Activated gamma-delta T cell treated with anti-CD3 and anti-CD28 coated beads, Interleukin-2, amount 50 U/mL, for 16 hours (primary cell): ENCODE results near the gene GSG1L.

Experiments used
- DNase-seq: peaks from one replicate; pipeline ENCODE4 v3.0.0-alpha.2; 2020; ENCODE audit warnings: low read depth

The GSG1L gene

GRCh38 chr16:28062847-28063521, 530 bp downstream of the GSG1L start:
- no peak for DNase-seq

- no peak for DNase-seq
Observed at GRCh38 chr16:28062261-28062846, 1.2 kb downstream of the GSG1L start.

DNA sequence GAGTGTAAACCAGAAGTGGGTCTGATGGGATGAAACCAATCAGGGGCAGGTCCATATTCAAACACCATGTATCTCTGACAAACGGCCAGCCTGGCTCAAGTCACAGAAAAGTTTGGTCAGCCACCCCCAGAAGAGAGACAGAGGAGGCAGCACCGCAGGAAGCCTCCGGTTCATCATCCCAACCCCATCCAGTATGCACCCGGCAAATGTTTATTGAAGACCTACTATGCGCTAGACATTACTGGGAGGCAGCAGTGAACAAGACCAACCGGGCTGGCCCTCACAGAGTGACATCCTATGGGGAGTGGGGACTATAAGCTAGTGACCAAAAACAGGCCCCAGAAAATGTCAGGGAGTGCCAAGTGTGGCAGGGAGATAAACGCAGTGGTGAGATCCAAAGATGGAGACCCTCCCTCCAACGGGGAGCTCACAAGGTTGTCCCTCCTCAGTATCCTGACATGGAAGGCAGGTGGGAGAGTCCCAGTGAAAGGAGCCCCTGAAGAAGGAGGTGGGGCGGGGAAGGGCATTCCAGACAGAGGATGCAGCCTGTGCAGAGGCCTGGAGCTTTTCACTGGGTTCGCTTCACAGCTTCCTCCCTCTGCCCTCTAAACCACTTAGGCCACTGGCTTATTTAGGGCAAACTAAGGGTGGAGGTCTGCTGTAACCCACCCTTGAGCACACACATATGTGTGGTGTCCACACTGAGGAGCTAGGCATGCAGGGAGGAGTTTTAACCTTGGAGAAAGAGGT, 2.0 kb downstream of the GSG1L start:
- no peak for DNase-seq

DNA sequence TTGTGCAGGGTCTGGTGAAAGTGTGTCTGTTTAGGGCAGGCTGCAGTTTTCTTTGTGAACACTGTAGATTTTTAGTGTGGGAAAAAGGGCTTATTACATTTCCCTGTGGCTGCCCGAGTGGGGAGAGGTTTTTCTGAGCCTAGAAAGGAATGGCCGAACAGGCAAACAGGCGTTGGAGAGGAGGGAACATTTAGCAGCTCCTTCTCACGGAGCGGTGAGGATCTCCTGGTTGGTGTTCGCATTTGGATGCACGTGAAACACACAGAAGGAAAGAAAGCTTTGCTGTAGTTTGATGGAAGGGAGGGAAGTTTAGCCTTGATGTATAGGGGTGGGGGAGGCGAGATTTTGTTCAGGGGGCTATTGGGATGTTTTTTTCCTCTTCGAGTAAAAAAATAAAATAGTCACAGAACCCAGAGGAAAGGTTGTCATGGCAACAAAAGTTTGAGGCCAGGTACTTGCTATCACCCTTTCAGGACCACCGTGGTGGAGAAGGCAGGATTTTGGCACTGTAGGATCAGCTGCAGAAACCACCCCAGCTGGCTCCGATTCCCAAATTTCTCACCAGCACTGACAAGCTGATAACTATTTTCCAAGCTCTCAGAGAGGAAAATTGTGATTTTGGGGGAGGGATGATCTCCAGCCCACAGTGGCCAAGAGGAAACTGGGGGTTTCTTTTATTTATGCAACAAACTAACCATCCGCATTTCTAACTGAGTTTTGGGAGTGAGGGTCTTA, 3.5 kb downstream of the GSG1L start:
- DNase-seq, result no peak

GRCh38 chr16:28058839-28059589, 4.5 kb downstream of the GSG1L start:
- DNase-seq, result no peak

DNA sequence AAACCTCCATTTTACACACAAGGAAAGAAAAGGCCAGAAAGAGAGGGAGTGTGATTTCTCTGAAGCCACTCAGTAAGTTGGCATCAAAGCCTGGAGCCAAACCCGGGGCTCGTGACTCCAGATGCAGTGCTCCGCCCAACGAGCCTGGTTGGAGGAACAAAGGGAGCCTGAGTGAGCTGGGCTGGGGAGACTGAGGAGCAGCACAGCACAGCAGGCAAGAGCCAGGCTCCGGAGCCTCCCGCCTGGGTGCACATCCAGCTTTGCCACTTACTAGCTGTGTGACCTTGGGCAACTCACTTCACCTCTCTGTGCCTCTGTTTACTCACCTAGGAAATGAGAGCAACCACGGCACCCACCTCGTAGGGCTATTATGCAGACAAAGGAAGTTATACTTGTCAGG, 5.6 kb downstream of the GSG1L start:
- no peak for DNase-seq

- DNase-seq, result no peak
Observed at GRCh38 chr16:28053461-28053860, 10.1 kb downstream of the GSG1L start.

DNA sequence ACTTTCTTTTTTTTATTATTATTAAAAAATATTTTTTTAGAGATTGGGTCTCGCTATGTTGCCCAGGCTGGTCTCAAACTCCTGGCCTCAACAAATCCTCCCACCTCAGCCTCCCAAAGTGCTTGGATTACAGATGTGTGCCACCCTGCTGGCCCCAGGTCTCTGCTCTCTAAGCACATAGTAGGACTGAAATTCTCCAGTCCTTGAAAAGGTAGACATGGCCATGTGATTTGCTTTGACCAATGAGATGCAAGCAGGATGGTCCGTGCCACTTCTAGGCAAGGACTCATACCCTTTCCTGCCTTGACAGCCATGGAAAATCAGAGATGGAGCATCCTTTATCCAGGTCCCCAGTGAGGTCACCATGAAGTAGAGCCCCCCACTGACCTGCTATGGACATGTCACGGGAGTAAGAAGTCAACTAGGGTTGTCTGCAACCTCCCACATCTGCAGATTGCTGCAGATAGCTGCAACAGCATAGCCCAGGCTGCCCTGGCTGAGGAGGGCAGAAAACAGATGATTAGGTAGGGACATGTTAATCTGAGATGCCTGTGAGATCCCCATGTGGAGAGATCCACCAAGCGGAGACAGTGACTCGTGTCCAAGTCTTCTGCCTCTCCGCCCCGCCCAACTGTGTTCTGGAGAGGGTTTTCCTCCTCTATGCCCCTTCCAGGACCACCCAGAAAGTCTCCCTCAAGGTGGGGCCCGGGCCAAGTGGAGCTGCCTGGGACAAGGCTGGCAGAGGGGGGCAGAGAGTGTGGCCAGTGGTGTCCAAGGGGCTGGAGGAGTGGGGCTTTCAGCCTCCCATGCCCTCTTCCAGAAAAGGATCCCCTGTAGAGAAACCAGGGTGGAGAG, 11.0 kb downstream of the GSG1L start:
- DNase-seq, result no peak

DNA sequence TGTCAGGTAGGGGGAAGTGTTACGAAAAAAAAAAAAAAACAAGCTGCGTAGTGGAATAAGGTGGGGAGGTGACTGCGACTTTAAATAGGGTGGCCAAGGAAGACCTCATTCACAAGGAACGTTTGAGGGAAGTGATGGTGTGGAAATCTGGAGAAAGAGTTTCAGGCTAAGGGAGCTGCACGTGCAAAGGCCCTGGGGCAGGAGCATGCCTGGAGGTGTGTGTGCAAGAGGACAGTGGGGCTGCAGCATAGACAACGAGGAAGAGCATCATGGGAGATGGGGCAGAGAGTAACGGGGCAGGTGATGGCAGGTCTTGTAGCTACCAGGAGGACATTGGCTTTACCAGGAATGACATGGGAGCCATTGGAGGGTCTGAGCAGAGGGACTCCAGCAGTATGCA, 12.0 kb downstream of the GSG1L start:
- DNase-seq, result no peak

DNA sequence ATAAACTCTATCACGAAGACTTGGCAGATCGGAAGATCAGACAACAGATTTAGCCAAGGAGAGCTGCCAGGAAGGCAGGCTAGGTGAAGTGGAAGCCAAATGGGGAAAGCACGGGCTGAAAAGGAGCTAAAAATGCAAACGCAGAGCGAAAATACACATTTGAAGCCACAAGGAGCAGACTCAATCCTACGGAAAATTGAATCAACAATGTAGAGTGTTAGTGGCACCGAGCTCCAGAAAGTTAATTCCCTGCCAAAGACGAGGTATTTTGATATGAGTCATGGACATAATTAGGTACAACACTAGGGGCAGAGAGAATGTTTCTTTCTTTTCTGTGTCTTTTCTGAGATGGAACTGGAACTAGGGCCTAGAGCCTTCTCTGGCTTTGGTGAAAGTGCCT, 20.7 kb downstream of the GSG1L start:
- no peak for DNase-seq

DNA sequence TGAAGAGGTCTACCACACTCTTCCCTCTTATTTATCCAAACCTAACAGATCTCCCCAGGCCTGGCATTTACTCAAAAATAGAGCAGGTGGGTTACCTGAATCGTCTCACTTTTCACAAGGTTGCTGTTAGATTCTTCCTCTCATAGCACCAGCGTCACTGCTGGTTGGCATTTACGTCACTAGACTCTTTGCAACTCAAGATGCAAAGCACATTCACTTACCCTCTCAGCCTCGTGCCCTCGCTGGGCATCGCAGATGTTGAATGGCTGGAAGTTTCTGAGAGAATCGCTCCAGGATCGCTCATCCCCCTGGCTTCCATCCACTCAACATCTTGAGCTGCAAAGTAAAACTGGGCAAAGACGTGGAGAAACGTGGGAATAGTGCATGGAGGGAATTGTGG, 21.9 kb downstream of the GSG1L start:
- DNase-seq, result no peak

- DNase-seq, result no peak
Observed at GRCh38 chr16:28040039-28040438, 23.5 kb downstream of the GSG1L start.

GRCh38 chr16:28039493-28039892, 24.0 kb downstream of the GSG1L start:
- DNase-seq, result no peak

- DNase-seq, result no peak
Observed at GRCh38 chr16:28038409-28038808, 25.1 kb downstream of the GSG1L start.

- no peak for DNase-seq
Observed at GRCh38 chr16:28035866-28036393, 27.6 kb downstream of the GSG1L start.

GRCh38 chr16:28033870-28034269, 29.6 kb downstream of the GSG1L start:
- DNase-seq, result no peak

DNA sequence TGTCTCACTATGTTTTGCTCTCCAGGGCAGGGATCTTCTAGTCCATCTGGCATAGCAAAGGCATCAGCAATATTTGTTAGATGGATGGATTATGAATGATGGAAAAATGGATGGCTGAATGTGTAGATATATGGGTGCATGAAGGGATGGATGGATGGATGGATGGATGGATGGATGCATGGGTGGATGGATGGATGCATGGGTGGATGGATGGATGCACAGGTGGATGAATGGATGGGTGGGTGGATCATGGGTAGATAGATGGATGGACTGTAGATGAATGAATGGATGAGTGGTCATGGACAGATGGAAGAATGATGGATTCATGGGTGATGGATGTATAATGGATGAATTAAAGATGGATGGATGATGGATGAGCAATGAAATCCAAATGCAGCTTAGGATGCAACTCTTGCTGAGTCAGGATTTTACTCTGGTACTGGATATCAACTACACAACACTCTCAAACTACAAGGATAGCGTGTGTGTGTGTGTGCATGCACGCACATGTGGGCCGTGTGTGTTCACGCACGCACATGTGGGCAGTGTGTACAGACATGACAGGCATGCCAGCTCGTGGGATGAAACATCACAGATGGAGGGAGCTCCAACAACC, 34.0 kb downstream of the GSG1L start:
- DNase-seq, result no peak

DNA sequence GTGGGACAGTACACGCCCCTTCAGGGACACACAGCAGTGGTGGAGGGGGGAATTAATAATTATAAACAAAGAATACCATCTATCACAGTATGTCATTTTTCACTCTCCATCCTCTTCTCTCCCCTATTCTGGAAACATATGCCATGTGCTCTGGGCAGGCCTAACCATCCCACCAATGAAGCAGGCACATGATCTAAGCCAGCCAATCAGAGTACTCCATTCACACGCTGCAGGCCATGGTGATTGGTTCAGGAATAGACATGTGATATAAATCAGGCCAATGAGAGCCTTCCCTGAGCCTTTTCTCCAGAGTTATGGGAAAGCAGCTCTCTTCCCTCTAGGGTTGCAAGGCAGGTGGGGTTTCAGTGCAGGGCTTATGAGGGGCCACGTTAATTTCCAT, 36.5 kb downstream of the GSG1L start:
- DNase-seq, result no peak

- DNase-seq, result no peak
Observed at GRCh38 chr16:28025631-28026030, 37.9 kb downstream of the GSG1L start.

- no peak for DNase-seq
Observed at GRCh38 chr16:28019218-28019617, 44.3 kb downstream of the GSG1L start.
